ENCODE measurements around the gene NCAPD3.
"Not testable (repeated sequence)": the region's sequence is repeated elsewhere in the genome, so short reads cannot be mapped to it uniquely, and the experiment has no call there.

NCAPD3 gene

DNA sequence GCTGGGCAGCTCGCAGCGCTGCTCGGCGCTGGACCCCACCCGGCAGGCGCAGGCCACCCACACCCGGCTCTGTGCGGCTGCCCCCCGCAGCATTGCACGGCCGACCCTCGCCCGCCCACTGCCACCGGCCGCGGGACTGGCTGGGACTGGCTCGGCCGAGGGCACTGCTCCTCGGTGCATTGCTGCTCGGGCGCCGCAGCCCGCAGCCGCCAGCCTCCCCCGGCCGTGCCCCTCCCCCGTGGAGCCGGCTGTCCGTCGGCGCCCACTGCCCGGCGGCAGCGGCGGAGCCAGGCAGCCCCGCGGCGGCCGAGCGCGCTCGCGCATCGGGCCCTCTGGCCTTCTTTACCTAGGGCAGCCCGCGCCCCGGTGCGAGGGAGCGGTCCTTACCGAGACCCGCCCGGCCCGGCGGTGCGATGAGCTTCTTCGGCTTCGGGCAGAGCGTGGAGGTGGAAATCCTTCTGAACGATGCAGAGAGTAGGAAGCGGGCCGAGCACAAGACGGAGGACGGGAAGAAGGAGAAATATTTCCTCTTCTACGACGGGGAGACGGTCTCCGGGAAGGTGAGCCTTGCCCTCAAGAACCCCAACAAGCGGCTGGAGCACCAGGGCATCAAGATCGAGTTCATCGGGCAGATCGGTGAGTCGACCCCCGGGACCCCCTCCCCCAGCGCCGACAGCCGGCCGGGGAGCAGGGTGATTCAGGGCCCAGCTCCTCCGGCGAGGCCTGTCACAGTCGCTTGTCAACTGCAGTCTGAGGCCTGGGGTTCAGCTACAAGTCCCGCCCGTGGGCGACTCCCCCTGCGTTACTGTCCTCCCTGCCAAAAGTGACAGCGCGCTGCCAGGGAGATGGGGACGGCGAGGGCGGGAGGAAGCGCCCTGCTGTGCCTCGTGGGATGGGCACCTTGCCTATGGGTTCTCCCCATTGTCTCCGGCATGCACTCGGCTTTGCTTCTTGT lies 1.2 kb upstream of the NCAPD3 start:
- peak; percentile 32 for DNase-seq (ENCODE audit: low read depth, low spot score)

DNA sequence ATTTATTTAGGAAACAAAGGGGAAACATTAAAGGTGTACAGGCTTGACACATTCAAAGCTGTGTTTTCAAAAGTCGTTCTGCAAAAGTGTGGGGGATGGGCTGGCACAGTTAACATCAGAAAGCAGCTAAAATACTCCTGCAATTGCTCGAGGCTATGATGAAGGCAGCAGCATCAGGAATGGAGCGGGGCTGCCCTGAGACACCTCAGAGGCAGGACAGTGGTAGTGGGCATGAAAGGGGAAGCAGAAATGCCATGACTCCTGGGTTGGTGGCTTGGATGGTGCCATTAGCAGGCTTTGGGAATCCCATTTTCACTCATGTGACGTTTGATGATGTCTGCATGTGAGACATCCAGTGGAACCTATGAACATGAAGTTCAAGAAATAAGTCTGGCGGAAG lies 646 bp downstream of the NCAPD3 start:
- DNase-seq (ENCODE audit: low read depth, low spot score): peak; percentile 26

DNA sequence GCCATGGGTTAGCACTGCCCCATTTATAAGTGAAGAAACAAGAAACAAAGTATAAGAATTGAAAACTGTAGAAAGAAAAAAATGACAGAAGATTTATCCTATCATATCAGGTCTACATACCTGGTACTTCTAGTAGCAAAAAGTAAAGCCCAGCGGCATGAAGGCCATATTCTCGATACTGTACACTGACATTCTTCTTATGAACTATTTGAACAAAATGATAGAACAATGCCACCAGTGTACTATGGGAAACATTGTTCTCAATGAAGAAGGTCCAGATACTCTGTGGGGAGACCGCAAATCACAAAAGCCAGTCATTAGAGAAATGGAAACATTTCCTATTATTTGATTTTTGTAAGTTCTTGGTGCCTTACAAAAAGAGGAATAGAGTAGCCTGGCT lies 7.0 kb downstream of the NCAPD3 start:
- no peak for DNase-seq (ENCODE audit: low read depth, low spot score)

DNA sequence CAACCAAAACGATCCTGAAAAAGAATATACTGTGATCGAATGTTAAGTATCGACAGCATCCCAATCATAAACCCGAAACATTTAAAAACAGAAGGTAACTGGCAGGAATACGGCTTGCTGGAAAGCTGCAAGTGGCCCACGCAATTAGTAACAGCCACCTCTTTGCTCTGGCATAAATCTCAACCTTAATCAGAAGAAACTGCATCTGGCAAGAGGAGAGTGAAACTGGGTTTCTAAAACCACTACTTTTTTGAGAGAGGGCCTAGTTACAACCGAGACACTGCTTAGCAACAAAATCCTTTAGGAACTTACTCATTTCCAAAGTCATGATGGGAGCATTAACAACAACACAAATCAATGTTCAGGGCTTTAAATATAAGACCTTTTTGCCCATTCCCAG lies 7.9 kb downstream of the NCAPD3 start:
- DNase-seq (ENCODE audit: low read depth, low spot score): no peak

DNA sequence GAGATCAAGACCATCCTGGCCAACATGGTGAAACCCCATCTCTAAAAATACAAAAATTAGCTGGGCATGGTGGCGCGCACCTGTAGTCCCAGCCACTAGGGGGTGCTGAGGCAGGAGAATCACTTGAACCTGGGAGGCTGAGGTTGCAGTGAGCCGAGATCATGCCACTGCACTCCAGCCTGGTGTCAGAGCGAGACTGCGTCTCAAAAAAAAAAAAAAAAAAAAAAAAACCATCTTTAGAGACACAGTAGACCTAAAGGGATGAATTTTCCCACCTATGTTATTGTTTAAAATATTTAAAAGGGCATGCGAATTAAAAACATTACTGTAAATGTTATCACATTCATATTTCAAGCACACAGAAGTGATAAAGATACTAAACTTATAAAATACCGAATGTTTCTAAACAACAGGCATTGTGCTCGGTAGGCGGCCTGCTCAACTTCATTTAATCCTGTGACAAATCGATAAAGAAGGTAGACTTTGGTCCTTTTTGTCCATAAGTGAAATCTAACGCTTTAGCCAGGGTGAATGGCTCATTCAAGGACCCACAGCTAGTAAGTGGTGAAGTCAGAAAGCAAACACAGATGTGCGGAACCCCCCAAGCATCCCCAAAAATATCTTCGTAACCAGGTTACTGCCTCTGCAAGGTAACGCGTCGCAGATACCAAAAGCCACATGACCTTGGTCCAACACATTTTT lies 16.1 kb downstream of the NCAPD3 start:
- peak; percentile 41 for DNase-seq (ENCODE audit: low read depth, low spot score)

DNA sequence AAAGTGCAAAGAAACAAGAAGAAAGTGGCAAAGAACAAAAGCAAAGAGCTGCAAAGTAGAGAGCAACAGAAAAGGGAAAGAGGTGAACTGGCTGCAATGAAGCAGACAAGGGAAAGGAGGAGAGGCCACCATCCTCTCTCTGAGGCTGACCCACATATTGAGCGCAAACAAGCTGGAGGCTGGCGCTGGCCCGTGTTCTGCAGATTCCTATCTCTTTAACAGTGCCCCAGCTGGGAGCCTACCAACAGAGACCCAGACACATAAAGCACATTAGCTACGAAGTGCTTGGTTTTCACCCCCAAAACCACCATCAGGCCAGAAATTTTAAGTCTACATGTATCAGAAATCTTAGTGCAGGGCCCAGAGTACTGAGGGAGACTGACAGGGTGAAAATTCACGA lies 17.6 kb downstream of the NCAPD3 start:
- no peak for DNase-seq (ENCODE audit: low read depth, low spot score)

DNA sequence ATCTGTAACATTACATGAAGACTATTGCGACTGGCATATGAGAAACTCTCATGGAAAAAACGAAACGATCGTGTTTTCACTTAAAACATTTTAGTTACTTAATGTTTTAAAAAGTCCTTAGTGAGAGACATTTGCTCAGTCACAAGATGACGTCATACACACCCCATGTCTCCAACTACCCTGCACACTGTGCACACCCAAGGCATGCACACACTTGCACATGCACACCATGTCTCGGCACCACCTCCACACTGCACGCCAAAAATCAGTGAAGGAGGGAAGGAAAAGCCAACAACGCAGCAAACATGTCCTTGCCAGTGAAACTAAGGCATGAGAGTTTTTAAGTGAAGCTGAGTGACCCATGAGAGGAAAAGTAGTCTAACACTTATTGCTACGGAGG lies 18.0 kb downstream of the NCAPD3 start:
- no peak for DNase-seq (ENCODE audit: low read depth, low spot score)

DNA sequence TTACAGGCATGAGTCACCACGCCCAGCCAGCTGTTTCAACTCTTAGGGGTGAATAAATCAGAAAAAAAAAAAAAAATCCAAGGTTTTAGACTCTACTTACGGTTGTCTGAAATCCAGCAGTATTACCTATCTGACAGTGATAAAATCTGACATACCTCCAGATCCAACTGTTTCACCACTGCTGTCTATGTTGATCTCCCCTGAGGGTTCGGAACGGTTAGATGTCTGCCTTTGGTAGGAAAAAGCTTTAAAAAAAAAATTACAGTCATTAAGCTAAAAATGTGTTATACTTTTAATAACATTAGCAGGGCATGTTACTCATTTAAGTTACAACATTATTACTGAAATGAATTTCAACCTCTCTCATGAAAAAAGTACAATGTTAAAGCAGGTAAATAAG lies 21.1 kb downstream of the NCAPD3 start:
- DNase-seq (ENCODE audit: low read depth, low spot score): no peak

DNA sequence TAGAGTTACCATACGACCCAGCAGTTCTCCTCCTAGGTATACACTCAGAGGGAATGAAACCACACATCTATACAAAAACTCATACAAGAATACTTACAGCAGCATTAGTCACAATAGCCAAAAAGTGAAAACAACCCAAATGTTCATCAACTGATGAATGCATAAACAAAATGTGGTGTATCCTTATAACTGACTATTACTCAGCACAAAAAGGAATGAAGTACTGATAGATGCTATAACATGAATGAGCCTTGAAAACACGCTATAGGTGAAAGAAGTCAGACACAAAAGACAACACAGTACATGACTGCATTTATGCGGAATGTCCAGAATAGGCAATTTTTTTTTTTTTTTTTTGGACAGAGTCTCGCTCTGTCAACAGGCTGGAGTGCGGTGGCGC lies 23.1 kb downstream of the NCAPD3 start:
- no peak for DNase-seq (ENCODE audit: low read depth, low spot score)

DNA sequence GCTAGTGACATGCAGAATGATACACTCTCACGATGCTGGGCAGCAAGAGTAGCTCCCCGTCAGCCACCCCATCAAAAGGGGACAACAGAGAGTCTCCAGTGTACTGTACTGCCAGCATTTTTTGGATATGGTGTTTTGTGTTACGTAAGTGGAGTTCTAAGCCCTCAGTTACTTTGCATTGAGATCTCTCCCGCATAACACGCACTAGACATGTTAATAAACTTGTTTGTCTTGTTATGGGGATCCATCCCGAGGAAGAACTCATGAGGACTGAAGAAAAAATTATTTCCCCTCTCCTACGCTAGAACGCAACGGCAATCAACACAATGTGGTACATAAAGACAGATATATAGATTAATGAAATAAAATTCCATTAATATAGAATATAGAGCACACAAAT lies 24.2 kb downstream of the NCAPD3 start:
- no peak for DNase-seq (ENCODE audit: low read depth, low spot score)

DNA sequence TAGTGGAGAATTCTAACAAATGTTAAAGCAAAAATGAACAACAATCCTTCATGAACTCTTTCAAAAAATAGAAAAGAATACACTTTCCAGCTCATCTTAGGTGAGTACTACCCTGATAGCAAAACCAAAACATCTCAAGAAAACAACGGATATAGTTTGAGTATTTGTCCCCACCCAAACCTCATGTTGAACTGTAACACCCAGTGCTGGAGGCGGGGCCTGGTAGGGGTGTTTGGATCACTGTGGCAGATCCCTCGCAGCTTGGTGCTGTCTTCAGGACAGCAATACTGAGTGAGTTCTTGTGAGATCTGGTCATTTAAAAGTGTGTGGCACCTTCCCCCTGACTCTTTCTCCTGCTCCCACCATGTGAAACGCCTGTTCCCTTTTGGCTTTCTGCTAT lies 27.0 kb downstream of the NCAPD3 start:
- no peak for DNase-seq (ENCODE audit: low read depth, low spot score)

DNA sequence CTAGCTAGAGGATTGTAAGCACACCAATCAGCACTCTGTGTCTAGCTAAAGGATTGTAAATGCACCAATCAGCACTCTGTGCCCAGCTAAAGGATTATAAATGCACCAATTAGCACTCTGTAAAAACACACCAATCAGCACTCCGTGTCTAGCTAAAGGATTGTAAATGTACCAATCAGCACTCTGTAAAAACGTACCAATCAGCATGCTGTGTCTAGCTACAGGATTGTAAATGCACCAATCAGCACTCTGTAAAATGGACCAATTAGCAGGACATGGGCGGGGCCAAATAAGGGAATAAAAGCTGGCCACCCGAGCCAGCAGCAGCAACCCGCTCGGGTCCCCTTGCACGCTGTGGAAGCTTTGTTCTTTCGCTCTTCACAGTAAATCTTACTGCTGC lies 35.7 kb downstream of the NCAPD3 start:
- not testable (repeated sequence) for DNase-seq (ENCODE audit: low read depth, low spot score)

DNA sequence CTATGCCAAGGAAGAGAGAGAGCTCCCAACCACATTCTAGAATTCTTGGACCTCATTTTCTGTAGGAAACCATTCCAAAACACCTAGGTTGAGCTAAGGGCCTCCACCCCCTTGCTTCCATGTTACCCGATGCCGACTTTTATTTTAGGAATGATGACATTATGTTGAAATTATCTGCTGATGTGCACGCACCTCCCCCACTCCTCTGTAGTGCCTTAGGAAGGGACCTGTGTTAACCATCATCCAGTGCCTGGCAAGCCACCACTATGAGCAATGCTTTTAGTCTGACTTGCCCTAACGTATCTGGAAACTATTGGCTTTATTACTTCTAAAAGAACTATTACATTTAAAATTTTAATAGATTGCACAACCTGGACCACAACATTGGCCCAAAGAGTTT lies 42.1 kb downstream of the NCAPD3 start:
- no peak for DNase-seq (ENCODE audit: low read depth, low spot score)

DNA sequence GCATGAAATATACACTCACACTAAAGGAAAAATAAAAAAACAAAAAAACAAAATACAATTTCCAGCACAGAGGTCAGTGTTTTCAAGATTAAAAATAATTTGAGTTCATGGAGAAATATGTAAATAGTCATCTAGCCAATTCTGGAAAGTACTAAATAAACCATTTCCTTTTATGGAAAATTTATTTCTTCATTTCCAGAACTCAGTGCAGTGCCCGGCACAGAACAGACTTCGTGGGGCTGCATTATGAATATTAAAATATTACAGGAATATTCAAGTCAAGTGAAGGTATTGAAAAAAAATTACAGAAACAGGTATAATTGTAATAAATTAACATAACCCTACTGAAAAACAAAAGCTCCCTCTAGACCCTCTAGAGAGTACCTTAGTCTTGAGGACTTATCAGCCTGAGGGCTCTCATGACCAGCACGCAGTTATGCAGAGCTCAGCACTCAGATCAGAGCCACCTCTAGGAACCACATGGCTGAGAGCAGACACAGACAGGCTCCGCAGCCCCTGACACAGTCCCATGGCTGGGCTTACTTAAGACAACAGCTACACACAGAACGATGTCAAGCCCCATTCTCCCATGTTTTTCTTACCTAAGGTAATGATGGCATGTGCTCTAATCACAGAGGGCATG lies 45.6 kb downstream of the NCAPD3 start:
- DNase-seq (ENCODE audit: low read depth, low spot score): no peak

DNA sequence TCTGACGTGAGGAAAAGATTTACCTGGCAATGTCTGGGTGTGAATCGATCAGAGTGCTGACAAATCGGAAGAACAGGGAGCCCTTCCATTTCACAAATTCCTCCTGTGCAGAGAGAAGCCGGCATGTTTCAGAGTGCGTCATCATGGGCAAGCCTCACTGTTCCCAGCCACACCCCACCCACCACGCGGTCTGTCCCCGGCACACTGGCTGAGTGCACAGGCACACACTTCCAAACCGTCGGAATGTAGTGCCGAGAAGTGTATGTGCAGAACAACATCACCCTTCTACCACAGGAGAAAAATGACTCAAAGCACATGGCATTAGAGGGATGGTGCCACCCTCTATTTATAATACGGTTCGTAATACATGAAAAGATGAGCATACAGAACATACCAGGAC lies 47.5 kb downstream of the NCAPD3 start:
- DNase-seq (ENCODE audit: low read depth, low spot score): no peak

DNA sequence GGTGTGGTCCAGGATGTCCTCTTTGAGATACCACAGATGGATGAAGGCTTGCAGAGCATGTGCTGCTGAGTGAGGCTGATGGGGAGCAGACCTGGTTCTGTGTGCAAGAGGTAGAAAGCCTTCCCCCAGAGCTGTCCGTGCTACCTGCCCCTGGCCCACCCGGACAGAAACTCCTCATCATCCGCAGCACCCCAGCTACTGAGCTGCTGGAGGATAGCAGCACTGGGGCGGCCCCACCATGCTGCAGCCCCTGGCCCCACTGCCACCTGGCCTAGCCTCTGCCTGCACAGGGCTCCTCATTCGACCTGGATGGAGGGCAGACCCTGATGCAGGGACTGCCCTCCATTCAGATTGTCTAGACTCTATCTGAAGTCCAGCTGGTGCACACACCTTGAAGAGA lies 50.5 kb downstream of the NCAPD3 start:
- DNase-seq (ENCODE audit: low read depth, low spot score): no peak

DNA sequence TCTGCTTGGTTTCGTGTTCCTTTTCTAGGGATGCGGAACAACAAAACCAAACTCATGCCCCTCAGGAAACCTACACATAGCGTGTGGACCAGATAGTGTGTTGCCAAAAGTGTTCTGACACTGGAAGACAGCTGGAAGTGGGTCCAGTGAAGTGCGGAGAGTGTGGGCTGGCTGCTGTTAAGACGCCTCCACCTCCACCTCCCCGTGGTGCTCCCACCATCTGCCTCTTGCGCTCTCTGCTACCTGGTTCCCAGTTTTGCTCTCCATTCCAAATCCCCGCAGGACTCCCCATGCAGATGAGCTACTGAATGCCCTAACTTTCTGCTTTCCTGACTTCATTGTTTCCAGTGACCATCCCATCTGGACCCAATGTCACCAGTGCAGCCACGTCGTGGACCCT lies 51.8 kb downstream of the NCAPD3 start:
- DNase-seq (ENCODE audit: low read depth, low spot score): no peak

DNA sequence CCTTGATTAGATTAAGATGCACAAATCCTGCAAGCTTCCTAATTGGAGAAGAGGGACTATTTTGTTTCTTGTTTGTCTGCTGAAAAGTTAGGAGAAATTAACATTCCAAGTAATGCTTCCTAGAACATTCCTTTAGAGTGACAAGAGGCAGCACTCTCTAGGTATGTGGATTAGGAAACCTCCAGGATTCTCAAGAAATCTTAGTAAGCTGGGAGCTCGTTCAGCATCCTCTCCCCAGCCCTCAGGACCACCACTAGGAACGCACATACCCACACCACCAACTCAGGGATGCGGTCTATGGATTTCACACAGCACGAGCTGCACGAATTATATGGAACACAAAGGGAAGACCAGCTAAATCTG lies 52.9 kb downstream of the NCAPD3 start:
- no peak for DNase-seq (ENCODE audit: low read depth, low spot score)

DNA sequence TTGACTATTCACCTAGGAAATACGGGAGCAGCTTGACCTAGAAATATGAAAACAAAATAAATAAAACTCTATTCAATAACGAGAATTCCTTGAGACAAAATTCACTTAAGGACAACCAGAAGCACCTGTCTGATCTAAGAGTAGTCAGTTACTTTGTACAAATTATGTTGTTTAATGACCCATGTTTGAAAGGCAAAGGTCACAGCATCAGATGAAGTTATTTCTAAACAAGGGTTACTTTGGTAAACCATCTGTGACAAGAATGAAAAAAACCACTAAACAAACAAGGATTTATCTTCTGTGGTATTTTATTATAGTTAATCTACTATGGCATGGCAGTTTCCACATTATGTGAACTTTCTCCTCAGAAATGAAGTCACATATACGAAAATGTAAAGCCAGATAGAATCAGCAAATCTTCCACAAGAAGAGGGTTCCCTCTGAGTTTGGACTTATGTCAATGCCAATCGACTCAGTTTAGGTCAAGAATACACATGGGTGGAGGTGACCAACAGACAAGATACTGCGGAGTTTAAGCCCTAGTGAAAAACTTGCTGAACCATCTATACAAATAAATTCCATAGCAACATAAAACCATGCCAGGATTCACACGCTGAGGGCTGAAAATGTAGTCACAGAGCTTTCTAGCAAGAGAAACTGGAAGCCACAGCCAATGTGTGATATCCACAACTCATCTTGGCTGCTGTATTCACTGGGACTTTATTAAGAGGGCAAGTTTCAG lies 53.4 kb downstream of the NCAPD3 start:
- no peak for DNase-seq (ENCODE audit: low read depth, low spot score)

DNA sequence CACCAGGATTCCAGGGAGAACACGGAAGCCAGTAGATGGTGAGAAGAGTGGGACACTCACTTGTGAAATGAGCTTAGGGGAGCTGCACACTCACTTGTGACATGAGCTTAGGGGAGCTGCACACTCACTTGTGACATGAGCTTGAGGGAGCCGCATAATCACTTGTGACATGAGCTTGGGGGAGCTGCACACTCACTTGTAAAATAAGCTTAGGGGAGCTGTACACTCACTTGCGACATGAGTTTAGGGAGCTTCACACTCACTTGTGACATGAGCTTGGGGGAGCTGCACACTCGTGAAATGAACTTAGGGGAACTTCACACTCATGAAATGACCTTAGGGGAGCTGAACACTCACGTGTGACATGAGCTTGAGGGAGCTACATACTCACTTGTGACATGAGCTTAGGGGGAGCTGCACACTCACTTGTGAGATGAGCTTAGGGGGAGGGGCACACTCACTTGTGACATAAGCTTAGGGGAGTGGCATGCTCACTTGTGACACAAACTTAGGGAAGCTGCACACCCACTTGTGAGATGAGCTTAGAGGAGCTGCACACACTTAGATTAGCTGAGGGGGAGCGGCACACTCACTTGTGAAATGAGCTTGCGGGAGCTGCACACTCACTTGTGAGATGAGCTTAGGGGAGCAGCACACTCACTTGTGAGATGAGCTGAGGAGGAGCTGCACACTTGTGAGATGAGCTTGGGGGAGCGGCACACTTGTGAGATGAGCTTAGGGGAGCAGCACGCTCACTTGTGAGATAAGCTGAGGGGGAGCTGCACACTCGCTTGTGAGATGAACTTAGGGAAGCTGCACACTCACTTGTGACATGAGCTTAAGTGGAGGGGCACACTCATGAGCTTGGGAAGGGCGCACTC lies 59.0 kb downstream of the NCAPD3 start:
- no peak for DNase-seq (ENCODE audit: low read depth, low spot score)

DNA sequence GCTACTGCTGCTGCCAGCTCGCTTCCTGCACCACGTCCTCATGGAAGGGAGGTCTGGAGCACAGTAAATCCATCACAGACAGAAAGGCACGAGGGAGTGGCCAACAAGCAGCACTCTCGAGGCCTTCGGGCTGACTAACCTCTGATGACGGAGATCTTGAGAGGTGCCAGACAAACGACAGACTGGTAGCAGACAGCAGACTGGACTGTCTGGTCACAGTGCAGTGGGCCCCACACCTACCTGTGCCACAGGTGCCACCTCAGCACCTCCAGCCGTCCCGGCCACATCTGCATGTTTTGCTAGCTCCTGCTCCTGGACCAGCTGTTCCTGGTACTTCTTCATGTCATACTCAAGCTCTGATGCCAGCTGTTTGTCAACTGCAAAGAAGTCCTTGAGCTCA lies 64.1 kb downstream of the NCAPD3 start:
- DNase-seq (ENCODE audit: low read depth, low spot score): no peak

Data from ELF-1 (cell line).